ENCODE measurements around the gene MEGF8.

The MEGF8 gene

DNA sequence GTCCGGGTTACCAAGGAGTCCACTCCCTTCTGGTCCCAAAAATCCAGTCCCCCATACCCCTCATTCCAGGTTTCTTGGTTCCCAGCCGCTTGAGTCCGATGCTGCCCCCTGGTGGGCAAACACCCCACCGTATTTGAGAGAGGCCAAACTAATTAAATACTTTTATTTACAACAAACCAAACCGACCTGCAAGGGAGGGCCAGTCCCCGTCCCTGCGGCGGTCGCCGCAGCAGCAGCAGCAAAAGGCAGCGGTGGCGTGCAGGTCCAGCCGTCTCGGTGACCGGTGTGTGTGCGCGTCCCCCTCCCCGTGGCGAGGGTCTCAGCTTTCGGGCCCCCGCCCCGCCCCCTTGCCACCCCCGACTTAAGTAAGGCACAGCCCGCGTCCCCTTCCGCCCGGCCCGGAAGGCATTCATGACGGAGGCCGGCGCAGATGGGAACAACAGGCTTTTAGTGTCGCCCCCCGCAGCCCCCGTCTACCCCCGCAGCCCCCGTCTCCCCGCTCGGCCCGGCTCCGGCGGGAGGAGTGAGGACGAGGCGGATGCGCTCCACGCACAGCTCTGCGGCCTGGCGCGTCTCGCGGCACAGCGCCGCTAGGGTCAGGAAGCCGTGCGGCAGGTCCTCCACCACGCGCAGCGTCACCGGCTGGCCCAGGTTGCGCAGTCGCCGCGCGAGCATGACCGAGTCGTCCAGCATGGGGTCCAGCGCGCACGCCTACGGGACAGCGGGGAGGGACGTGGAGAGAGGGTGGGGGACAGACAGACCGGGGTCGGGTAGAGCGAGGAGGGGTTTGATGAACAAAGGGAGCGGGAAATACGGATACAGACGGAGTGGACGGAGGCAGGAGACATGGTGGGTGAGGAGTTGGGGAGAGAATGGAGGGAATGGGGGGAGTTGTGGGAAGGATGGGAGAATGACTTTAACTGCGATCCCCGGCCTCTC, 76.2 kb downstream of the MEGF8 start:
- TF ChIP-seq, protein P1, sequence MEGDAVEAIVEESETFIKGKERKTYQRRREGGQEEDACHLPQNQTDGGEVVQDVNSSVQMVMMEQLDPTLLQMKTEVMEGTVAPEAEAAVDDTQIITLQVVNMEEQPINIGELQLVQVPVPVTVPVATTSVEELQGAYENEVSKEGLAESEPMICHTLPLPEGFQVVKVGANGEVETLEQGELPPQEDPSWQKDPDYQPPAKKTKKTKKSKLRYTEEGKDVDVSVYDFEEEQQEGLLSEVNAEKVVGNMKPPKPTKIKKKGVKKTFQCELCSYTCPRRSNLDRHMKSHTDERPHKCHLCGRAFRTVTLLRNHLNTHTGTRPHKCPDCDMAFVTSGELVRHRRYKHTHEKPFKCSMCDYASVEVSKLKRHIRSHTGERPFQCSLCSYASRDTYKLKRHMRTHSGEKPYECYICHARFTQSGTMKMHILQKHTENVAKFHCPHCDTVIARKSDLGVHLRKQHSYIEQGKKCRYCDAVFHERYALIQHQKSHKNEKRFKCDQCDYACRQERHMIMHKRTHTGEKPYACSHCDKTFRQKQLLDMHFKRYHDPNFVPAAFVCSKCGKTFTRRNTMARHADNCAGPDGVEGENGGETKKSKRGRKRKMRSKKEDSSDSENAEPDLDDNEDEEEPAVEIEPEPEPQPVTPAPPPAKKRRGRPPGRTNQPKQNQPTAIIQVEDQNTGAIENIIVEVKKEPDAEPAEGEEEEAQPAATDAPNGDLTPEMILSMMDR (IDR thresholded peaks at IDR 0.05; ENCODE audit: control insufficient read depth, insufficient read depth, low read depth, low read length, missing control alignments): peak; percentile 82
- H3K4me3 ChIP-seq (ENCODE audit: control insufficient read depth, low read depth, low read length): peak overlapping the region; percentile 49
- peak; percentile 32 for DNase-seq (ENCODE audit: low read depth)

DNA sequence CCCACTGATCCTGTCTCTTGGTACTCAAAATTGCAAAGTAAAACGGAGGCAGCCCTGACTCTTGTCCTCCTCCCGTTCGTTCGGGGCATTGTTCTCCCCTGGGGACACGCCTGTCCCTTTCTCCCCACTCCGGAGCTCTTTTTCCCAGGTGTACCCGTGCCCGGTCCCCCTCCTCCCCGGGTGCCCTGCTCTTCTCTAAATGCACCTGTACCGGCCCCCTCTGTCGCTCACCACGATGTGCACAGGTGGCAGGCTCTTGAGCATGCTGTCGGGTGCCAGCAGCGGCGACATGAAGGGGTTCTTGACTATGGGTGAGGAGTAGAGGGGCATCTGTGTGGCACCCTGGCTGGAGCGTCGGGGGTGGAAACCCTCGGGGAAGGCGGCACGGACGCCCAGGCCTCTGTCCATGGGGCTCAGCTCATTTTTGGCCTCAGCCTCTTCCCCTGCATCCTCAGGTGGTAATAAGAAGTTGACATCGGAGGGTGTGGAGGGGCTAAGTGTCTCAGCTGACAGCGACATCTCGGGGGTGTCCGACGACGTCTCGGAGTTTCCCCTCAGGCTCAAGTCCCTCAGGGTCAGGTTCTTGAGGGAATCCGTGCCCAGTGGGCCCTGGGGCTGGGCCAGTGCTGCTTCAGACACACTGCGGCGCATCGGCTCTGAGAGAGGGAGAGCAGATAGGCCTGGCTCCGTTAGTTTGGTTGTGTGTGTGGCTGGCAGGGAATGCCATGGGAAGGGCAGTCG, 77.1 kb downstream of the MEGF8 start:
- DNase-seq (ENCODE audit: low read depth): no peak
- peak overlapping the region; percentile 49 for H3K4me3 ChIP-seq (ENCODE audit: control insufficient read depth, low read depth, low read length)
- TF ChIP-seq, protein P1 (IDR thresholded peaks at IDR 0.05; ENCODE audit: control insufficient read depth, insufficient read depth, low read depth, low read length, missing control alignments): no peak

DNA sequence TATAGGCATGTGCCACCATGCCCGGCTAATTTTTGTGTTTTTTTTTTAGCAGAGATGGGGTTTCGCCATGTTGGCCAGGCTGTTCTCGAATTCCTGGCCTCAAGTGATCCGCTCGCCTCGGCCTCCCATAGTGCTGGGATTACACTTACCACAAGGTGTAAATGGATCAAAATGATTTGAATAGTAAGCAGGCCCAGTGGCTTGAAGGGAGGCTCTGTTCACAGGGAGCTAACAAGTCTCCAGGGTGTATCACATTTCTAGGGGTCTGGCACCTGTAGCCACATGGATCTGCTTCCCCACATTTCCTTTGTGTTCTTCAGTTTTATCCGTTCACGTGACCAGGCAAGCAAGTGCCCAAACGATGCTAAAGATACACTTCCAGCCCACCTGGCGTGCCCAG, 78.2 kb downstream of the MEGF8 start:
- no peak overlapping the region for H3K4me3 ChIP-seq (ENCODE audit: control insufficient read depth, low read depth, low read length)
- TF ChIP-seq, protein P1 (IDR thresholded peaks at IDR 0.05; ENCODE audit: control insufficient read depth, insufficient read depth, low read depth, low read length, missing control alignments): no peak
- no peak for DNase-seq (ENCODE audit: low read depth)

DNA sequence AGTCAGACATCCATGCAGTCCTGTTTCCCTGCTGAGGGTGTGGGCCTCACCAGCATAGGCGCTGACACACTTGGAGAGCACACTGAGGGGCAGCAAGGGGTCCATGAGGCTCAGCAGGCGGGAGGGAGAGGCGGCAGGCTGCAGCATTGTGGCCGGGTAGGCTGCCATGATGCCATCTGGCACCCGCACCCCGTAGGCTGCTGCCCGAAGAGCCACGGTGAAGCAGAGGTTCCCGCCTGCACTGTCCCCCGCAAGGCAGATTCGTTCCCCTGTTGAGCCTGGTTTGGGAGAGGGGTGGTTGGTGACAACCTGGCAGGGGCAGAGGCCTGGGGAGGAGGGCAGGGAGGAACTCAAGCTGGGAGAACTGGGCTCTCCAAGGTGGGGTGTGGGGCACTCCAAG, 80.7 kb downstream of the MEGF8 start:
- DNase-seq (ENCODE audit: low read depth): no peak
- H3K4me3 ChIP-seq (ENCODE audit: control insufficient read depth, low read depth, low read length): no peak overlapping the region
- TF ChIP-seq, protein P1 (IDR thresholded peaks at IDR 0.05; ENCODE audit: control insufficient read depth, insufficient read depth, low read depth, low read length, missing control alignments): no peak

DNA sequence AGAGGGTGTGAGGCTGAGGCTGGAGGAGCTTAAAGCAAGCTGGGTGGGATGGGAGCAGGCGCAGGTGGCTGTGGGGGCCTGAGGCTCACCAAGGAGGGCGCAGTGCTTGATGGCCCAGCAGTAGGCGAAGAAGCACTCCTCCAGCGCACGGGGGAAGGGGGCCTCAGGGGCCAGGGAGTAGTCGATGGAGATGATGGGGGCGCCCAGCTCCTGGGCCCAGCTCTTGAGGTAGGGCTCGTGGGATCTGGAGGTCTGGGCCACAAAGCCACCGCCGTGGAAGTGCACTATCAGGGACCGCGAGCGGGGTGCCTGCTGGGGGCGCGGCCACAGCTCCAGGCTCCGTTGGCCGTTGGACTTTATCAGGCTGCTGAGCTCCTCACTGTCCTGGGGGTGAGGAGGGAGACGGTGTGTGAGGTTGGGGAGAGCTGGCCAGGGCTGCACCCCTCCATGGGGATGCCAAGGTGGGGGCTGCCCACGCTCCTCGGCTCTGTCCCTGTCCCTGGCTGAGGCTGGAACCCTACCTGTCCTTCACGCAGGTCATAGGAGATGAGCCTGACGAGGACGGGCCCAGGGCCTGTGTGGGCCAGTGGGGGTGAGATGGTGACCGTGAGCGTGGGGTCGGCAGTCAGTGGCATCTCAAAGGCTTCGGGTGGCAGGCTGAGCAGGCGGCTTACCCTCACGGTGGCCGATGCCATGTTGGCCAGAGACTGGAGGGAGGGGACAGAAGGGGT, 81.8 kb downstream of the MEGF8 start:
- TF ChIP-seq, protein P1 (IDR thresholded peaks at IDR 0.05; ENCODE audit: control insufficient read depth, insufficient read depth, low read depth, low read length, missing control alignments): no peak
- no peak overlapping the region for H3K4me3 ChIP-seq (ENCODE audit: control insufficient read depth, low read depth, low read length)
- DNase-seq (ENCODE audit: low read depth): no peak

DNA sequence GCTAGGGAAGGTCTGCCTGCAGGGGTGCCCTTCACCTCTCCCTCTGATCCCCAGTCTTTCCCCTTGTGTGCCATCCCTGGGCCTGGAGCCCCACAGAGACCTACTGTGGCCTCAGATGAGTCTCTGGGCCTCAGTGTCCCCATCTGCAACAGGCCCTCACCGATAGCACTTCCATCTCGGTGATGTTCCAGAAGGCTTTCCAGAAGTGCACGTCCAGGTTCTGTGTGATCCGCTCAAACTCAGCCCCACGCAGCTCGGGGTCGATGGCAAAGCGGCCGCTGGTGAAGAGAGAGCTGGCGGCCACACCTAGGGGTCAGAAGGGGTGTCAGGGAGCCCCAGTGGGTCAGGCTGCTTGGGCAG, 82.4 kb downstream of the MEGF8 start:
- no peak for DNase-seq (ENCODE audit: low read depth)
- H3K4me3 ChIP-seq (ENCODE audit: control insufficient read depth, low read depth, low read length): no peak overlapping the region
- TF ChIP-seq, protein P1 (IDR thresholded peaks at IDR 0.05; ENCODE audit: control insufficient read depth, insufficient read depth, low read depth, low read length, missing control alignments): no peak
